Small intestine (tissue), 7 donors: Measurements from ENCODE around the gene MTMR2. TPM values are rescaled to one million over a fixed set of nuclear protein-coding genes. Genes with fewer than 3 reads are reported as not detected.

Source experiments
- DNase-seq, 2 donors: peaks; one replicate each; pipeline versions ENCODE4 v3.0.0 to v3.0.0-alpha.2; 2013
- FAIRE-seq: peaks from 2 replicates; lab custom pipeline; 2012; peaks lifted over from hg19 to GRCh38; lab: Jason Lieb, UNC
- H3K27ac ChIP-seq, 3 donors: one replicate each; pipeline ENCODE4 v1.5.1; 2013; ENCODE audit warnings: low read length in 2 of 3, mild to moderate bottlenecking in 2 of 3, control low read depth in 1 of 3, inconsistent platforms in 1 of 3, low read depth in 1 of 3, moderate library complexity in 1 of 3
- H3K27me3 ChIP-seq, 3 donors: one replicate each; pipeline ENCODE4 v1.6.1; 2013; ENCODE audit warnings: low read length in 3 of 3, inconsistent platforms in 1 of 3; ENCODE audit not compliant: control insufficient read depth in 3 of 3, insufficient read depth in 3 of 3
- H3K36me3 ChIP-seq, 3 donors: one replicate each; pipeline ENCODE4 v1.6.1; 2013; ENCODE audit warnings: low read length in 3 of 3, inconsistent platforms in 1 of 3, low read depth in 1 of 3, mild to moderate bottlenecking in 1 of 3, moderate library complexity in 1 of 3; ENCODE audit not compliant: control insufficient read depth in 3 of 3, insufficient read depth in 2 of 3
- H3K4me1 ChIP-seq, 3 donors: one replicate each; pipeline ENCODE4 v1.6.1; 2013; ENCODE audit warnings: low read length in 2 of 3, inconsistent platforms in 1 of 3, low read depth in 1 of 3, mild to moderate bottlenecking in 1 of 3, moderate library complexity in 1 of 3; ENCODE audit not compliant: control insufficient read depth in 3 of 3, insufficient read depth in 2 of 3
- H3K4me3 ChIP-seq, 3 donors: one replicate each; pipeline ENCODE4 v1.5.1; 2013; ENCODE audit warnings: low read length in 3 of 3, control low read depth in 1 of 3, inconsistent platforms in 1 of 3, low read depth in 1 of 3, mild to moderate bottlenecking in 1 of 3, moderate library complexity in 1 of 3
- H3K9me3 ChIP-seq, 2 donors: one replicate each; pipeline ENCODE4 v1.6.1; 2013; ENCODE audit warnings: low read depth in 1 of 2, low read length in 1 of 2; ENCODE audit not compliant: control insufficient read depth in 2 of 2, insufficient read depth in 1 of 2
- WGBS, 3 donors: extraction: QIAGEN DNeasy Blood & Tissue Kit; methylation state at CpG; one replicate each; pipeline ENCODE4 v1.1.7; 2013; 5-methylcytosine and 5-hydroxymethylcytosine counted together
- polyA plus RNA-seq, 4 donors: library from polyadenylated mRNA; stranded (reverse) in 3 of 4; unstranded in 1 of 4; fragments of 200-250 nt in 3 of 4; fragments of 120-200 nt in 1 of 4; gene quantifications; one replicate each; pipeline versions ENCODE4 v1.2.1 to v1.2.3, GENCODE V29; 2013
- donor health status: healthy with polysubstance abuse.
- donor health status: control.
- donor health status: control.
- donor health status: Bipolar disorder and iron deficiency.
- donor health status: healthy.

The MTMR2 gene
- polyA plus RNA-seq, 4 donors: 4.7 to 26.8 (median 9.9) TPM

- 11 to 60% (median 31%) methylated on average over 3 of the region's 3 CpGs for WGBS, 3 donors
- DNase-seq (peak; percentile 59 to 86), FAIRE-seq (no peak)
- Histone ChIP-seq H3K4me1 (peaks cover 1 to 17% (median 11%) of the 10 kb centered on the region in 3 donors), H3K27me3 (no peaks in the 10 kb centered on the region), H3K36me3 (peaks cover 2 to 5% (median 5%) of the 10 kb centered on the region in 3 donors), H3K9me3 (no peaks in the 10 kb centered on the region), H3K27ac (peak overlapping the region in 1 of 3 donors; percentile 49), H3K4me3 (no peak overlapping the region)
These were observed 128.1 kb downstream of the MTMR2 start for GRCh38 chr11:95795627-95796295.

- Histone ChIP-seq H3K4me3 (no peak overlapping the region), H3K27me3 (no peaks in the 10 kb centered on the region), H3K9me3 (no peaks in the 10 kb centered on the region), H3K4me1 (peaks cover 1 to 17% (median 11%) of the 10 kb centered on the region in 3 donors), H3K36me3 (peaks cover 0 to under 1% (median 0%) of the 10 kb centered on the region in 3 donors), H3K27ac (peak overlapping the region in 1 of 3 donors; percentile 24)
- FAIRE-seq: no peak
- 59 to 80% (median 68%) methylated on average over 5 of the region's 5 CpGs for WGBS, 3 donors
- DNase-seq: peak in 1 of 2 donors; percentile 5
These were observed 129.8 kb downstream of the MTMR2 start for GRCh38 chr11:95794086-95794485.

- WGBS, 3 donors: 59 to 86% (median 77%) methylated on average over 4 of the region's 4 CpGs
- Histone ChIP-seq H3K4me3 (no peak overlapping the region), H3K27ac (no peak overlapping the region), H3K27me3 (no peaks in the 10 kb centered on the region), H3K4me1 (peaks cover 1 to 17% (median 14%) of the 10 kb centered on the region in 3 donors), H3K9me3 (no peaks in the 10 kb centered on the region), H3K36me3 (no peaks in the 10 kb centered on the region)
- FAIRE-seq (no peak), DNase-seq (peak in 1 of 2 donors; percentile 2)
These were observed 130.8 kb downstream of the MTMR2 start for GRCh38 chr11:95793116-95793515.

GRCh38 chr11:95792700-95793099, 131.2 kb downstream of the MTMR2 start:
- peaks cover 1 to 17% (median 14%) of the 10 kb centered on the region in 3 donors for H3K4me1 ChIP-seq
- H3K36me3 ChIP-seq: no peaks in the 10 kb centered on the region
- H3K9me3 ChIP-seq: no peaks in the 10 kb centered on the region
- no peak for DNase-seq
- H3K4me3 ChIP-seq: no peak overlapping the region
- FAIRE-seq: no peak
- 59 to 86% (median 79%) methylated on average over 7 of the region's 7 CpGs for WGBS, 3 donors
- no peak overlapping the region for H3K27ac ChIP-seq
- no peaks in the 10 kb centered on the region for H3K27me3 ChIP-seq

GRCh38 chr11:95792200-95792599, 131.7 kb downstream of the MTMR2 start:
- 23 to 62% (median 44%) methylated on average over 8 of the region's 8 CpGs for WGBS, 3 donors
- Histone ChIP-seq H3K36me3 (peaks cover 0 to 3% (median 0%) of the 10 kb centered on the region in 3 donors), H3K4me3 (peak overlapping the region in 2 of 3 donors; percentile 74 to 78), H3K9me3 (no peaks in the 10 kb centered on the region), H3K27me3 (no peaks in the 10 kb centered on the region), H3K4me1 (peaks cover 1 to 14% (median 13%) of the 10 kb centered on the region in 3 donors), H3K27ac (peak overlapping the region in 2 of 3 donors; percentile 91 to 100)
- FAIRE-seq: no peak
- peak in 1 of 2 donors; percentile 43 for DNase-seq

- Histone ChIP-seq H3K4me1 (peaks cover 1 to 14% (median 9%) of the 10 kb centered on the region in 3 donors), H3K9me3 (no peaks in the 10 kb centered on the region), H3K27me3 (no peaks in the 10 kb centered on the region), H3K27ac (peak overlapping the region; percentile 91 to 100 (median 100)), H3K4me3 (peak overlapping the region; percentile 28 to 78 (median 74)), H3K36me3 (peaks cover 0 to 5% (median 0%) of the 10 kb centered on the region in 3 donors)
- 13 to 34% (median 30%) methylated on average over 8 of the region's 8 CpGs for WGBS, 3 donors
- DNase-seq (no peak), FAIRE-seq (no peak)
These were observed 132.2 kb downstream of the MTMR2 start for GRCh38 chr11:95791709-95792033.

GRCh38 chr11:95790933-95791708, 132.8 kb downstream of the MTMR2 start:
- Histone ChIP-seq H3K4me1 (peaks cover 0 to 14% (median 7%) of the 10 kb centered on the region in 3 donors), H3K36me3 (peaks cover 0 to 5% (median 0%) of the 10 kb centered on the region in 3 donors), H3K27me3 (no peaks in the 10 kb centered on the region), H3K9me3 (no peaks in the 10 kb centered on the region), H3K4me3 (peak overlapping the region; percentile 74 to 84 (median 78)), H3K27ac (peak overlapping the region; percentile 91 to 100 (median 100))
- DNase-seq: peak; percentile 76 to 89
- 1 to 2% (median 1%) methylated on average over 29 of the region's 29 CpGs for WGBS, 3 donors
- FAIRE-seq: no peak

- peaks cover 0 to 14% (median 7%) of the 10 kb centered on the region in 3 donors for H3K4me1 ChIP-seq
- FAIRE-seq: no peak
- peak within 1 kb of the TSS; percentile 74 to 96 (median 84) for H3K4me3 ChIP-seq
- DNase-seq: peak; percentile 99
- no peaks in the 10 kb centered on the region for H3K9me3 ChIP-seq
- H3K27me3 ChIP-seq: no peaks in the 10 kb centered on the region
- 0% methylated on average over 55 of the region's 55 CpGs for WGBS, 3 donors
- H3K27ac ChIP-seq: peak within 1 kb of the TSS; percentile 94 to 100 (median 100)
- peaks cover 2 to 5% (median 3%) of the 10 kb centered on the region in 3 donors for H3K36me3 ChIP-seq
These were observed 133.6 kb downstream of the MTMR2 start, which contains the start of gene CEP57 for GRCh38 chr11:95790123-95790932. Gene CEP57, plus strand, starts transcription at chr11:95790498. Its CDS starts 201 bp downstream, at chr11:95790699.
